Stimulated activated effector memory CD8-positive, alpha-beta T cell treated with anti-CD3 and anti-CD28 coated beads, Interleukin-12 subunit alpha, Interleukin-12 subunit beta, amount 100 ng/mL, for 72 hours (primary cell): ENCODE results near the gene RPE65.

Experiments
- ATAC-seq: fragments of 150-1000 bp; cut with Tn5 transposase; 2 replicates; pipeline ENCODE4 v1.10.0; 2021
- DNase-seq, 2 donors: peaks; one replicate each; pipeline ENCODE4 v3.0.0; 2021 to 2022; ENCODE audit warnings: low spot score in 2 of 2
- H3K27ac Mint-ChIP-seq: one replicate; pipeline ENCODE4 v1.8.0; 2022; ENCODE audit warnings: mild to moderate bottlenecking, mixed read lengths
- H3K36me3 Mint-ChIP-seq: one replicate; pipeline ENCODE4 v1.8.0; 2022; ENCODE audit warnings: mild to moderate bottlenecking, mixed read lengths
- H3K4me1 Mint-ChIP-seq: one replicate; pipeline ENCODE4 v1.8.0; 2022; ENCODE audit warnings: mixed read lengths
- H3K4me3 Mint-ChIP-seq: one replicate; pipeline ENCODE4 v1.8.0; 2022; ENCODE audit warnings: mild to moderate bottlenecking, mixed read lengths
- H3K9me3 Mint-ChIP-seq: one replicate; pipeline ENCODE4 v1.8.0; 2022; ENCODE audit warnings: mixed read lengths

The RPE65 gene

GRCh38 chr1:68470388-68470970 is 20.7 kb upstream of the RPE65 start:
- no peak overlapping the region for H3K27ac Mint-ChIP-seq
- H3K4me1 Mint-ChIP-seq: no peaks in the 10 kb centered on the region
- H3K9me3 Mint-ChIP-seq: no peaks in the 10 kb centered on the region
- no peaks in the 10 kb centered on the region for H3K36me3 Mint-ChIP-seq
- DNase-seq (no peak), ATAC-seq (no peak)
- no peak overlapping the region for H3K4me3 Mint-ChIP-seq

GRCh38 chr1:68464891-68465290 is 15.1 kb upstream of the RPE65 start:
- Mint-ChIP-seq H3K4me3 (no peak overlapping the region), H3K9me3 (peaks cover 13% of the 10 kb centered on the region), H3K36me3 (no peaks in the 10 kb centered on the region), H3K4me1 (no peaks in the 10 kb centered on the region), H3K27ac (no peak overlapping the region)
- no peak for DNase-seq
- no peak for ATAC-seq

- Mint-ChIP-seq H3K27ac (no peak overlapping the region), H3K4me3 (no peak overlapping the region), H3K4me1 (no peaks in the 10 kb centered on the region), H3K36me3 (no peaks in the 10 kb centered on the region), H3K9me3 (peaks cover 13% of the 10 kb centered on the region)
- DNase-seq (no peak), ATAC-seq (no peak)
Measured at GRCh38 chr1:68460935-68461334, 11.2 kb upstream of the RPE65 start.

- no peak overlapping the region for H3K27ac Mint-ChIP-seq
- DNase-seq (no peak), ATAC-seq (no peak)
- no peak overlapping the region for H3K4me3 Mint-ChIP-seq
- H3K9me3 Mint-ChIP-seq: peaks cover 9% of the 10 kb centered on the region
- H3K36me3 Mint-ChIP-seq: no peaks in the 10 kb centered on the region
- H3K4me1 Mint-ChIP-seq: no peaks in the 10 kb centered on the region
Measured at GRCh38 chr1:68459796-68460195, 10.0 kb upstream of the RPE65 start.

- Mint-ChIP-seq H3K9me3 (peaks cover 4% of the 10 kb centered on the region), H3K4me3 (no peak overlapping the region), H3K27ac (no peak overlapping the region), H3K4me1 (no peaks in the 10 kb centered on the region), H3K36me3 (no peaks in the 10 kb centered on the region)
- ATAC-seq (no peak), DNase-seq (no peak)
Measured at GRCh38 chr1:68459091-68459490, 9.3 kb upstream of the RPE65 start.

GRCh38 chr1:68456202-68456601 is 6.4 kb upstream of the RPE65 start:
- H3K4me1 Mint-ChIP-seq: no peaks in the 10 kb centered on the region
- H3K4me3 Mint-ChIP-seq: no peak overlapping the region
- no peaks in the 10 kb centered on the region for H3K9me3 Mint-ChIP-seq
- H3K36me3 Mint-ChIP-seq: no peaks in the 10 kb centered on the region
- ATAC-seq: no peak
- no peak for DNase-seq
- no peak overlapping the region for H3K27ac Mint-ChIP-seq

- Mint-ChIP-seq H3K36me3 (no peaks in the 10 kb centered on the region), H3K9me3 (no peaks in the 10 kb centered on the region), H3K4me1 (no peaks in the 10 kb centered on the region), H3K27ac (no peak overlapping the region), H3K4me3 (no peak overlapping the region)
- no peak for DNase-seq
- ATAC-seq: no peak
Measured at GRCh38 chr1:68454534-68454933, 4.8 kb upstream of the RPE65 start.

- H3K36me3 Mint-ChIP-seq: no peaks in the 10 kb centered on the region
- no peak overlapping the region for H3K27ac Mint-ChIP-seq
- H3K4me3 Mint-ChIP-seq: no peak overlapping the region
- DNase-seq (no peak), ATAC-seq (no peak)
- H3K4me1 Mint-ChIP-seq: no peaks in the 10 kb centered on the region
- H3K9me3 Mint-ChIP-seq: peaks cover 4% of the 10 kb centered on the region
Measured at GRCh38 chr1:68453060-68453670, 3.4 kb upstream of the RPE65 start.

- Mint-ChIP-seq H3K27ac (no peak overlapping the region), H3K9me3 (peaks cover 4% of the 10 kb centered on the region), H3K36me3 (no peaks in the 10 kb centered on the region), H3K4me3 (no peak overlapping the region), H3K4me1 (no peaks in the 10 kb centered on the region)
- no peak for DNase-seq
- ATAC-seq: no peak
Measured at GRCh38 chr1:68448365-68448764, 1.4 kb downstream of the RPE65 start.

- ATAC-seq: no peak
- no peaks in the 10 kb centered on the region for H3K36me3 Mint-ChIP-seq
- no peak overlapping the region for H3K27ac Mint-ChIP-seq
- H3K4me3 Mint-ChIP-seq: no peak overlapping the region
- no peak for DNase-seq
- H3K4me1 Mint-ChIP-seq: no peaks in the 10 kb centered on the region
- H3K9me3 Mint-ChIP-seq: peaks cover 4% of the 10 kb centered on the region
Measured at GRCh38 chr1:68445709-68446108, 4.0 kb downstream of the RPE65 start.

- Mint-ChIP-seq H3K4me3 (no peak overlapping the region), H3K27ac (no peak overlapping the region), H3K36me3 (no peaks in the 10 kb centered on the region), H3K9me3 (no peaks in the 10 kb centered on the region), H3K4me1 (no peaks in the 10 kb centered on the region)
- DNase-seq (no peak), ATAC-seq (no peak)
Measured at GRCh38 chr1:68442822-68443556, 6.8 kb downstream of the RPE65 start.

- DNase-seq (no peak), ATAC-seq (no peak)
- Mint-ChIP-seq H3K36me3 (no peaks in the 10 kb centered on the region), H3K27ac (no peak overlapping the region), H3K4me1 (no peaks in the 10 kb centered on the region), H3K4me3 (no peak overlapping the region), H3K9me3 (peaks cover 3% of the 10 kb centered on the region)
Measured at GRCh38 chr1:68442006-68442405, 7.7 kb downstream of the RPE65 start.

GRCh38 chr1:68438310-68438709 is 11.4 kb downstream of the RPE65 start:
- Mint-ChIP-seq H3K9me3 (peaks cover 3% of the 10 kb centered on the region), H3K27ac (no peak overlapping the region), H3K36me3 (no peaks in the 10 kb centered on the region), H3K4me3 (no peak overlapping the region), H3K4me1 (no peaks in the 10 kb centered on the region)
- DNase-seq (no peak), ATAC-seq (no peak)

GRCh38 chr1:68433395-68433794 is 16.4 kb downstream of the RPE65 start:
- H3K4me1 Mint-ChIP-seq: no peaks in the 10 kb centered on the region
- peaks cover 3% of the 10 kb centered on the region for H3K9me3 Mint-ChIP-seq
- ATAC-seq (no peak), DNase-seq (no peak)
- H3K4me3 Mint-ChIP-seq: no peak overlapping the region
- no peaks in the 10 kb centered on the region for H3K36me3 Mint-ChIP-seq
- no peak overlapping the region for H3K27ac Mint-ChIP-seq

- H3K36me3 Mint-ChIP-seq: no peaks in the 10 kb centered on the region
- ATAC-seq: no peak
- no peak overlapping the region for H3K4me3 Mint-ChIP-seq
- H3K4me1 Mint-ChIP-seq: no peaks in the 10 kb centered on the region
- no peak for DNase-seq
- no peaks in the 10 kb centered on the region for H3K9me3 Mint-ChIP-seq
- H3K27ac Mint-ChIP-seq: no peak overlapping the region
Measured at GRCh38 chr1:68431076-68431475, 18.7 kb downstream of the RPE65 start.

GRCh38 chr1:68429233-68429808 is 20.4 kb downstream of the RPE65 start:
- Mint-ChIP-seq H3K9me3 (no peaks in the 10 kb centered on the region), H3K36me3 (no peaks in the 10 kb centered on the region), H3K4me3 (no peak overlapping the region), H3K4me1 (no peaks in the 10 kb centered on the region), H3K27ac (no peak overlapping the region)
- DNase-seq (no peak), ATAC-seq (no peak)
